Gastrocnemius medialis (tissue), 4 donors: Measurements from ENCODE around the gene MESP2.

Source experiments
- POLR2A ChIP-seq, 2 donors: fragments of 450-650 bp; IDR thresholded peaks; one replicate each; pipeline ENCODE4 v1.6.1; 2017; ENCODE audit warnings: antibody characterized with exemption in 2 of 2, mild to moderate bottlenecking in 2 of 2, moderate library complexity in 2 of 2
- TF ChIP-seq, protein P1 (sequence below), 5 experiments: fragments of 450-650 bp in 3 of 5; fragments of 200-600 bp in 2 of 5; sonication (generic) in 2 of 5; IDR thresholded peaks in 4 of 5; conservative IDR thresholded peaks in 1 of 5; 1 replicate in 4 of 5; 2 replicates in 1 of 5; pipeline ENCODE4 v1.5.1; 2016 to 2019; ENCODE audit warnings: antibody characterized with exemption in 5 of 5, mild to moderate bottlenecking in 3 of 5, moderate library complexity in 3 of 5

DNA sequence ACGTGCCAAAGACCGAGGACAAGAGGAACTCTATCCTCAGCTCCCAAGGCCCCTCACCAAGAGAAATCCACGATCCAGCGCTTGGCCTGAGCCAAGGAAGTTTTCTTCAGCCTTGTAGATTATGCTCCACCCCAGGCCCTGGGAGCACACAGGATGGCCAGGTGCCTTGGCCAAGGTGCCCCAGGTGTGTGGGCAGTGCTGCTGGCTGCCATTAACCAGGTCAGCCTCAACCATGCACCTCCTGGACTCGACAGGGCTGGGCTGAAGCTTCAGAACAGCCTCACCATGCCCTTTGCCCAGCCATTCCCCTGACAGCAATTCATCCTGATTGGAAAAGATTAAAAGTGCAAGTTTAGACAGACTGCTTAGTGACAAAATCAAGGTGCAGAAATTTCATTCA is 14.2 kb upstream of the MESP2 start:
- TF ChIP-seq, protein P1, sequence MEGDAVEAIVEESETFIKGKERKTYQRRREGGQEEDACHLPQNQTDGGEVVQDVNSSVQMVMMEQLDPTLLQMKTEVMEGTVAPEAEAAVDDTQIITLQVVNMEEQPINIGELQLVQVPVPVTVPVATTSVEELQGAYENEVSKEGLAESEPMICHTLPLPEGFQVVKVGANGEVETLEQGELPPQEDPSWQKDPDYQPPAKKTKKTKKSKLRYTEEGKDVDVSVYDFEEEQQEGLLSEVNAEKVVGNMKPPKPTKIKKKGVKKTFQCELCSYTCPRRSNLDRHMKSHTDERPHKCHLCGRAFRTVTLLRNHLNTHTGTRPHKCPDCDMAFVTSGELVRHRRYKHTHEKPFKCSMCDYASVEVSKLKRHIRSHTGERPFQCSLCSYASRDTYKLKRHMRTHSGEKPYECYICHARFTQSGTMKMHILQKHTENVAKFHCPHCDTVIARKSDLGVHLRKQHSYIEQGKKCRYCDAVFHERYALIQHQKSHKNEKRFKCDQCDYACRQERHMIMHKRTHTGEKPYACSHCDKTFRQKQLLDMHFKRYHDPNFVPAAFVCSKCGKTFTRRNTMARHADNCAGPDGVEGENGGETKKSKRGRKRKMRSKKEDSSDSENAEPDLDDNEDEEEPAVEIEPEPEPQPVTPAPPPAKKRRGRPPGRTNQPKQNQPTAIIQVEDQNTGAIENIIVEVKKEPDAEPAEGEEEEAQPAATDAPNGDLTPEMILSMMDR (IDR thresholded peaks at IDR 0.05 in 4 of 5, conservative IDR thresholded peaks at IDR 0.05 in 1 of 5) = no peak
- no peak for TF ChIP-seq POLR2A (IDR thresholded peaks at IDR 0.05)
